ENCODE measurements around the gene CDH16. TPM values are rescaled to one million over a fixed set of nuclear protein-coding genes. Genes with fewer than 3 reads are reported as not detected.

Gene CDH16
- total and polyA plus RNA-seq, 2 donors (not counting 3 experiments of a cell fraction or from before 2014, with no cell fraction given), result not detected

DNA sequence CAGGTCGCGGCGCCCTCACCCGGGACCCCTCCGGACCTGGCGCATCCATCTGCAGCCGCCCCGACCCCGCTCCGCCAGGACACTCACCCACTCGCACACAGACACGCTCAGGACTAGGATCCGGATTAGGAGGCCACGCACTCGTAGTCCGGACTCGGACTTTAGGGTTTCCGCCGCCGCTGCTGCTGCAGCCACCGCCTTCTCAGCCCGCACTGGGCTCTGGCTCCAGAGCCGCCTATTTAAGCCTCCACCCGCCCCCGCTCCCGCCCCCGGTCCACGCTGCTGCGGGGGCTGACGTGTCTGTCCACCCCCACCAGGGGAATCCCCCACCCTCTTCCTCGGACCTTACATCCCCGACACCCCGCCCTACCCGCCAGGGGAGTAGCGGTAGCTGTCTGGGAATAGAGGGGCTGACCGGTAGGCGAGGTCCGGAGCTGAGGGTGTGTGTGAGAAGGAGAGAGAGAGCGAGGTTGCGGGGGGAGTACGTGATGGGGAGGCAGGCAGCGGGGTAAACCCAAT is 6.7 kb upstream of the CDH16 start, which contains the start of gene RRAD:
TSS of gene RRAD (minus strand) at position 214 of the 519 bp plus-strand sequence. CDS start 356 bp downstream, outside the sequence.
- Histone ChIP-seq H3K36me3 (ENCODE audit: control insufficient read depth in 2 of 2, extremely low read depth in 1 of 2, insufficient read depth in 2 of 2, low read length in 2 of 2) (no peaks in the 10 kb centered on the region), H3K4me3 (replicated peaks in 1 of 3; ENCODE audit: insufficient read depth in 1 of 3, low read depth in 1 of 3, low read length in 3 of 3) (peak within 1 kb of the TSS in 2 of 3 experiments; percentile 14 to 20), H4K20me1 (replicated peaks; ENCODE audit: control insufficient read depth, extremely low read depth, insufficient read depth, low read length) (no peaks in the 10 kb centered on the region), H3K27me3 (ENCODE audit: control insufficient read depth in 2 of 2, insufficient read depth in 2 of 2, low read length in 2 of 2) (peaks cover 25 to 41% of the 10 kb centered on the region in 2 experiments), H3K9me1 (replicated peaks; ENCODE audit: control insufficient read depth, extremely low read depth, insufficient read depth, low read length) (no peaks in the 10 kb centered on the region), H3K4me2 (ENCODE audit: insufficient read depth, low read length) (no peak within 1 kb of the TSS), H2AFZ (ENCODE audit: low read depth, low read length) (peak within 1 kb of the TSS; percentile 51), H3K4me1 (ENCODE audit: control insufficient read depth, extremely low read depth, insufficient read depth, low read length) (peaks cover 3% of the 10 kb centered on the region), H3K27ac (ENCODE audit: insufficient read depth, low read depth, low read length) (no peak within 1 kb of the TSS), H3K79me2 (ENCODE audit: control insufficient read depth, insufficient read depth, low read length) (no peaks in the 10 kb centered on the region), H3K9ac (replicated peaks; ENCODE audit: extremely low read depth, insufficient read depth, low read length) (no peak within 1 kb of the TSS), H3K9me3 (replicated peaks; ENCODE audit: control insufficient read depth, insufficient read depth, low read length) (no peaks in the 10 kb centered on the region)
- ChIA-PET CTCF (interaction anchor here (0.8 to 5.2 kb wide), 7 partner anchors 9 to 317 kb away, joined by 3 to 72 read pairs (median 6); partner anchors contain the start of gene CIAO2B), POLR2A (no interaction called here)
- DNase-seq (ENCODE audit: low read depth, low spot score) (peak; percentile 11), FAIRE-seq (no peak)
- TF ChIP-seq EZH2 (IDR thresholded peaks at IDR 0.05; ENCODE audit: borderline replicate concordance, low read depth, low read length, severe bottlenecking) (peak; percentile 97), POLR2A (IDR thresholded peaks at IDR 0.05; ENCODE audit: low read depth, low read length) (no peak), JUN (IDR thresholded peaks at IDR 0.05; ENCODE audit: borderline replicate concordance, insufficient read depth, insufficient read length, low read depth) (no peak)
- BruUV-seq (replicated peaks), result no TSS peak
- dilution Hi-C loops (cut with MboI; ENCODE audit: extremely low pct_ligation_motif_present, low sequenced_read_pairs), result no loop called here
- intact Hi-C loops (cut with micrococcal nuclease), result no loop called here

DNA sequence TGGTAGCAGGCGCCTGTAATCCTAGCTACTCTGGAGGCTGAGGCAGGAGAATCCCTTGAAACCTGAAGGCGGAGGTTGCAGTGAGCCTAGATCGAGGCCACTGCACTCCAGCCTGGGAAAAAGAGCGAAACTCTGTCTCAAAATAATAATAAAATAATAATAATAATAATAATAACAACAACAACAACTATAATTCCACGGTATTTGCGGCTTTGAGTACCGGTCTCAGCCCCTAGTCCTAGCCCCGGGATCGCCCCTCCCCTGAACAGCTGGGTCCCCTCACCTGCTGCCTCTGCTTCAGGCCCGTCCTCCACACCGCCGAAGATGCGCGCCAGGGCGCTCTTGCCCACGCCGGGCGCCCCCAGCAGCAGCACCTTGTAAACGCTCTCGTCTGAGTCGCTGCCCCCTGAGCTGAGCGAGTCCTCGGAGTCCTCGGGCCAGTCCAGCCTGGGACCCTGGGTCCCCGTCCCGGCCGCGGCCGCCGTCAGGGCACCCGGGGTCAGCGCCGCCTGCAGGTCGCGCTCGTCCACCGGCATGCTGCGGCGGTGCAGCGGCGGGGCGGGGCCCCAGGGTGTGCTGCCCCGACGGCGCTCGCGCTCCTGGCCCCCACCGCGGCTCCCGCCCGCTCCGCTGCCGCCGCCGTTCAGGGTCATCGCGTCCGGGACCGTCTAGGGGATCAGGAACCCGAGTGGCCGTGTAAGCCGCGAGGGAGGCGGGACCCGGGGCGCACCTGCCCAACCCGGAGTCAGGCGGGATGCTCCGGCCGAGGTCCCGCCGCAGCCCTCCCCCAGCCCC is 6.0 kb upstream of the CDH16 start:
- no TSS peak for BruUV-seq (replicated peaks)

More for the DNA sequence above, 6.0 kb upstream of the CDH16 start:
- Histone ChIP-seq H3K9ac (replicated peaks; ENCODE audit: extremely low read depth, insufficient read depth, low read length) (no peak overlapping the region), H3K4me3 (replicated peaks in 1 of 3; ENCODE audit: insufficient read depth in 1 of 3, low read depth in 1 of 3, low read length in 3 of 3) (peak overlapping the region in 2 of 3 experiments; percentile 14 to 20), H3K79me2 (ENCODE audit: control insufficient read depth, insufficient read depth, low read length) (no peaks in the 10 kb centered on the region), H3K27ac (ENCODE audit: insufficient read depth, low read depth, low read length) (no peak overlapping the region), H3K36me3 (ENCODE audit: control insufficient read depth in 2 of 2, extremely low read depth in 1 of 2, insufficient read depth in 2 of 2, low read length in 2 of 2) (no peaks in the 10 kb centered on the region), H3K4me1 (ENCODE audit: control insufficient read depth, extremely low read depth, insufficient read depth, low read length) (peaks cover 3% of the 10 kb centered on the region), H3K27me3 (ENCODE audit: control insufficient read depth in 2 of 2, insufficient read depth in 2 of 2, low read length in 2 of 2) (peaks cover 30 to 41% of the 10 kb centered on the region in 2 experiments), H4K20me1 (replicated peaks; ENCODE audit: control insufficient read depth, extremely low read depth, insufficient read depth, low read length) (no peaks in the 10 kb centered on the region), H3K9me3 (replicated peaks; ENCODE audit: control insufficient read depth, insufficient read depth, low read length) (no peaks in the 10 kb centered on the region), H3K4me2 (ENCODE audit: insufficient read depth, low read length) (no peak overlapping the region), H3K9me1 (replicated peaks; ENCODE audit: control insufficient read depth, extremely low read depth, insufficient read depth, low read length) (no peaks in the 10 kb centered on the region), H2AFZ (ENCODE audit: low read depth, low read length) (peak overlapping the region; percentile 51)
- ChIA-PET POLR2A (no interaction called here), CTCF (interaction anchor here (1.2 to 5.2 kb wide), 3 partner anchors 9 to 57 kb away, joined by 6 to 72 read pairs (median 7); partner anchors contain the start of gene CIAO2B)
- DNase-seq (ENCODE audit: low read depth, low spot score) (no peak), FAIRE-seq (no peak)
- TF ChIP-seq, protein P1, sequence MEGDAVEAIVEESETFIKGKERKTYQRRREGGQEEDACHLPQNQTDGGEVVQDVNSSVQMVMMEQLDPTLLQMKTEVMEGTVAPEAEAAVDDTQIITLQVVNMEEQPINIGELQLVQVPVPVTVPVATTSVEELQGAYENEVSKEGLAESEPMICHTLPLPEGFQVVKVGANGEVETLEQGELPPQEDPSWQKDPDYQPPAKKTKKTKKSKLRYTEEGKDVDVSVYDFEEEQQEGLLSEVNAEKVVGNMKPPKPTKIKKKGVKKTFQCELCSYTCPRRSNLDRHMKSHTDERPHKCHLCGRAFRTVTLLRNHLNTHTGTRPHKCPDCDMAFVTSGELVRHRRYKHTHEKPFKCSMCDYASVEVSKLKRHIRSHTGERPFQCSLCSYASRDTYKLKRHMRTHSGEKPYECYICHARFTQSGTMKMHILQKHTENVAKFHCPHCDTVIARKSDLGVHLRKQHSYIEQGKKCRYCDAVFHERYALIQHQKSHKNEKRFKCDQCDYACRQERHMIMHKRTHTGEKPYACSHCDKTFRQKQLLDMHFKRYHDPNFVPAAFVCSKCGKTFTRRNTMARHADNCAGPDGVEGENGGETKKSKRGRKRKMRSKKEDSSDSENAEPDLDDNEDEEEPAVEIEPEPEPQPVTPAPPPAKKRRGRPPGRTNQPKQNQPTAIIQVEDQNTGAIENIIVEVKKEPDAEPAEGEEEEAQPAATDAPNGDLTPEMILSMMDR (IDR thresholded peaks at IDR 0.05; ENCODE audit: extremely low read depth in 1 of 2, insufficient read depth in 1 of 2, low read depth in 1 of 2, low read length in 2 of 2), result peak; percentile 36 to 44
- no peak for TF ChIP-seq GATA2 (IDR thresholded peaks at IDR 0.05; ENCODE audit: insufficient read depth, insufficient read length, low read depth, low read length)
- dilution Hi-C loops (cut with MboI; ENCODE audit: extremely low pct_ligation_motif_present, low sequenced_read_pairs) (no loop called here), intact Hi-C loops (cut with micrococcal nuclease) (loop anchor here (1.0 kb wide), 1 partner anchor 29 kb away; no protein-coding TSS in a partner anchor)
